SH-SY5Y (cell line): ENCODE data around the gene CNGB1.

Experiments used
- GATA2 ChIP-seq: IDR thresholded peaks from 2 replicates; pipeline ENCODE4 v1.6.1; 2011; ENCODE audit warnings: mild to moderate bottlenecking, low read depth, low read length
- GATA3 ChIP-seq: IDR thresholded peaks from 2 replicates; pipeline ENCODE4 v1.6.1; 2011; ENCODE audit warnings: low read depth, mild to moderate bottlenecking, low read length, moderate library complexity

Gene CNGB1

DNA sequence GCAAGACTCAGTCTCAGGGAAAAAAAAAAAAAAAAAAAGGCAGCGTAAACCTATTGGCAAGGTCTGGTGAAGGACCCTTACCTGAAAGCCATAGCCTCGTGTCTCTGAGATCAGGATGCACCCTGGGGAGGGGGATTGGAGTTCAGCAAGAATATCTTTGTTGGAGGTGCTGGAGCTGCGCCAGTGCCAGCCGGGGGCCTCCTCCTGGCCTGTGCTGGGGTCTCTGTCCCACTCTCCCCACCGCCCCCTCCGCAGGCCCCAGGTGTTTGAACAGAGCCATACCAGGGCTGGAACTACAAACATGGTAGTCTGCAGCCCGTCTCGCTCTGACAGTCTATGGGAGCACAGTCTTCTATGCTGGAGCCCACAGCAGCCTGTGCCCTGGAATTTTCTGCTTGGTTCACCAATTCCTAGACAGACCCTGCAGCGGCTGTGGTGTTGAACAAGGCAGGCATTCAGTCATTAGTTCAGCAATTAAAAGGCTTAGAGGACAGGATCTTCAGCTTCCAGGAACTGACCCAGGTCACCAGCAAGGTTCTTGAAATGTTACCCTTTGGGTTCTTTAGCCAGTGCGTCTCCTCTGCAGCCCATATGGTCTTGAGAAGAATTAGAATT lies 126.4 kb downstream of the CNGB1 start:
- TF ChIP-seq GATA2 (no peak), GATA3 (no peak)

- no peak for TF ChIP-seq GATA3
Observed at GRCh38 chr16:57843400-57843799, 127.5 kb downstream of the CNGB1 start.

DNA sequence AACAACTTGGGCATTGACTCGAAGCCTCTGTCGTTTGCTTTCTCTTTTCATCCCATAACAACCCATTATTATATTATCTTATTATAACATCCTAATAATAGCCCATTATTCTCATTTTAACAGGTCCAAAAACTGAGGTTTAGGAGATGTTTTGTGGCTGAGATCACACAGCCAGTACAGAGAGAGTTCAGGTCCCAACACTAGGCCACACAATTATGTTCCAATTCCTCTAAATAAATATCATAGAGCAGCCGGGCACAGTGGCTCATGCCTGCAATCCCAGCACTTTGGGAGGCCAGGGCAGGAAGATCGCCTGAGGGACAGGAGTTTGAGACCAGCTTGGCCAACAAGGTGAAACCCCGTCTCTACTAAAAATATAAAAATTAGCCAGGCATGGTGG lies 128.3 kb downstream of the CNGB1 start:
- no peak for TF ChIP-seq GATA2
- no peak for TF ChIP-seq GATA3

DNA sequence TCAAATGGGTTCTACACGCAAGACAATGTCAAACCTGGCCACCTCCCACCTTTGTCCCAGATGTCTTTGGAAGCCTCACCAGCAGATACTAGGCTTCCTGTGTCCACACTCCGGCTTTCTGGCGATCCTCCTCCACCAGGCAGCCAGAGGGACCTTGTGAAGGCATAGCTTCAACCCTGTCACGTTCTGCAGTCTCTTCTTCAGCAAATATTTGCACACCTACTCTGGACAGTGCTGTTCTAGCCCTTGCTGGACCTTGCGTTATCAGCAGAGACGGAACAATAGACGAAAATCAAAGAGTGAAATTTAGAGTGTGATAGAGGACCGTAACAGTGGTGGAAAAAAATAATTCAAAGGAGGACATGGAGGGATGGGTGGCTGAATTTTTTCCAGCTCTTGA lies 130.1 kb downstream of the CNGB1 start:
- TF ChIP-seq GATA3: no peak
- no peak for TF ChIP-seq GATA2

GRCh38 chr16:57838161-57838560 lies 132.8 kb downstream of the CNGB1 start:
- TF ChIP-seq GATA3 (no peak), GATA2 (no peak)

GRCh38 chr16:57837305-57838125 lies 133.4 kb downstream of the CNGB1 start:
- TF ChIP-seq GATA2 (no peak), GATA3 (no peak)

DNA sequence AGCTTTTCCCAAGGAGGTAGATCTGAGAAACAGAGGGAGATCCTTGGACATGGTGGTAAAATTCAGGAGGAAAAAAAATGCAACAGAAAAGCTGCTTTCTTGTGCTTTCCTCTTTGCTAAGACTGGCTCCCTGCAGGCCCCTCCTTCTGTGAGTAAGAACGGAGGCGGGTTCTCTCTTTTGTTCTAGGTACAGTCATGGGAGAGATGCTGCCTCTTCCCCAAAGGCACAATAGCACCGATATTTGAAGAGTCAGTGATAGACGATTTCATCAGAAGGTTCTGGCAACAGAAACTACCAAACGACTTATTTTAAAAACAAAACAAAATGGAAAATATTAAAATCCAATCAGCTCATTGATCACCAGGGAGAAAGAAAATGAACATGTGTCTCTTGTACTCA lies 136.0 kb downstream of the CNGB1 start:
- no peak for TF ChIP-seq GATA3
- no peak for TF ChIP-seq GATA2
